H1 (cell line): ENCODE data around the gene VPS18. TPM values are rescaled to one million over a fixed set of nuclear protein-coding genes. Genes with fewer than 3 reads are reported as not detected.

ENCODE experiments used
- CTBP2 ChIP-seq: IDR thresholded peaks from 2 replicates; pipeline ENCODE4 v1.7.0; 2011; ENCODE audit warnings: borderline replicate concordance, mild to moderate bottlenecking, moderate library complexity, mixed read lengths, low read length; ENCODE audit not compliant: insufficient read depth, insufficient read length
- HDAC2 ChIP-seq, 2 experiments: fragments of 300-600 bp in 1 of 2; sonication (generic) in 1 of 2; IDR thresholded peaks; 2 replicates each; pipeline ENCODE4 v1.6.1; 2011 to 2012; ENCODE audit warnings: low read depth in 2 of 2, low read length in 2 of 2, mild to moderate bottlenecking in 2 of 2, moderate library complexity in 2 of 2, borderline replicate concordance in 1 of 2, inconsistent platforms in 1 of 2
- RBBP5 ChIP-seq: IDR thresholded peaks from 2 replicates; pipeline ENCODE4 v1.7.1; 2012; ENCODE audit warnings: low read depth, mild to moderate bottlenecking, inconsistent platforms, low read length, moderate library complexity, borderline replicate concordance
- RNF2 ChIP-seq: fragments of 200-900, 300-1000 bp; sonication (generic); IDR thresholded peaks from 2 replicates; pipeline ENCODE4 v1.7.1; 2016; ENCODE audit warnings: borderline replicate concordance, low read depth, mild to moderate bottlenecking, antibody characterized with exemption, low read length; ENCODE audit not compliant: poor library complexity, severe bottlenecking; ENCODE audit errors: missing control alignments
- SIN3A ChIP-seq, 2 experiments: IDR thresholded peaks in 1 of 2; conservative IDR thresholded peaks in 1 of 2; 2 replicates each; pipeline ENCODE4 v1.6.1; 2011 to 2012; ENCODE audit warnings: low read length in 2 of 2, improper control_type of control experiment in 1 of 2, low read depth in 1 of 2, mild to moderate bottlenecking in 1 of 2
- SP4 ChIP-seq: IDR thresholded peaks from 2 replicates; pipeline ENCODE4 v1.6.1; 2012; ENCODE audit warnings: low read length, inconsistent platforms
- polyA plus RNA-seq, 7 experiments: library from polyadenylated mRNA; depleted of rRNA in 3 of 7; stranded (reverse) in 5 of 7; unstranded in 2 of 7; fragments of >200 nt in 5 of 7; fragments of 200-250 nt in 2 of 7; gene quantifications; 1 replicate in 5 of 7; 2 replicates in 1 of 7; 4 replicates in 1 of 7; pipeline versions ENCODE4 v1.2.1 to v1.2.3, GENCODE V29; 2011 to 2013; ENCODE audit warnings: missing spikeins in 2 of 7, mixed read lengths in 2 of 7
- total RNA-seq: library from RNA; stranded (reverse); fragmentation: NEBNext Ultra II Directional; extraction: Animal tissue kit (Norgen Biotek cat#: 25700); gene quantifications from 2 replicates; pipeline ENCODE4 v1.2.1, GENCODE V29; 2021
- TF ChIP-seq, protein P1 (sequence below): fragments of 300-600 bp; sonication (generic); IDR thresholded peaks from 2 replicates; pipeline ENCODE4 v1.7.1; 2012; ENCODE audit warnings: low read length, moderate library complexity, mild to moderate bottlenecking, inconsistent platforms; ENCODE audit not compliant: insufficient replicate concordance

VPS18 gene
- total and polyA plus RNA-seq, 2 of the 8 experiments (the other 6 are each of a cell fraction or from before 2014, with no cell fraction given) = 28.9 to 32.7 TPM

GRCh38 chr15:40930430-40931299 is 36.4 kb downstream of the VPS18 start (continued):
- TF ChIP-seq, protein P1, sequence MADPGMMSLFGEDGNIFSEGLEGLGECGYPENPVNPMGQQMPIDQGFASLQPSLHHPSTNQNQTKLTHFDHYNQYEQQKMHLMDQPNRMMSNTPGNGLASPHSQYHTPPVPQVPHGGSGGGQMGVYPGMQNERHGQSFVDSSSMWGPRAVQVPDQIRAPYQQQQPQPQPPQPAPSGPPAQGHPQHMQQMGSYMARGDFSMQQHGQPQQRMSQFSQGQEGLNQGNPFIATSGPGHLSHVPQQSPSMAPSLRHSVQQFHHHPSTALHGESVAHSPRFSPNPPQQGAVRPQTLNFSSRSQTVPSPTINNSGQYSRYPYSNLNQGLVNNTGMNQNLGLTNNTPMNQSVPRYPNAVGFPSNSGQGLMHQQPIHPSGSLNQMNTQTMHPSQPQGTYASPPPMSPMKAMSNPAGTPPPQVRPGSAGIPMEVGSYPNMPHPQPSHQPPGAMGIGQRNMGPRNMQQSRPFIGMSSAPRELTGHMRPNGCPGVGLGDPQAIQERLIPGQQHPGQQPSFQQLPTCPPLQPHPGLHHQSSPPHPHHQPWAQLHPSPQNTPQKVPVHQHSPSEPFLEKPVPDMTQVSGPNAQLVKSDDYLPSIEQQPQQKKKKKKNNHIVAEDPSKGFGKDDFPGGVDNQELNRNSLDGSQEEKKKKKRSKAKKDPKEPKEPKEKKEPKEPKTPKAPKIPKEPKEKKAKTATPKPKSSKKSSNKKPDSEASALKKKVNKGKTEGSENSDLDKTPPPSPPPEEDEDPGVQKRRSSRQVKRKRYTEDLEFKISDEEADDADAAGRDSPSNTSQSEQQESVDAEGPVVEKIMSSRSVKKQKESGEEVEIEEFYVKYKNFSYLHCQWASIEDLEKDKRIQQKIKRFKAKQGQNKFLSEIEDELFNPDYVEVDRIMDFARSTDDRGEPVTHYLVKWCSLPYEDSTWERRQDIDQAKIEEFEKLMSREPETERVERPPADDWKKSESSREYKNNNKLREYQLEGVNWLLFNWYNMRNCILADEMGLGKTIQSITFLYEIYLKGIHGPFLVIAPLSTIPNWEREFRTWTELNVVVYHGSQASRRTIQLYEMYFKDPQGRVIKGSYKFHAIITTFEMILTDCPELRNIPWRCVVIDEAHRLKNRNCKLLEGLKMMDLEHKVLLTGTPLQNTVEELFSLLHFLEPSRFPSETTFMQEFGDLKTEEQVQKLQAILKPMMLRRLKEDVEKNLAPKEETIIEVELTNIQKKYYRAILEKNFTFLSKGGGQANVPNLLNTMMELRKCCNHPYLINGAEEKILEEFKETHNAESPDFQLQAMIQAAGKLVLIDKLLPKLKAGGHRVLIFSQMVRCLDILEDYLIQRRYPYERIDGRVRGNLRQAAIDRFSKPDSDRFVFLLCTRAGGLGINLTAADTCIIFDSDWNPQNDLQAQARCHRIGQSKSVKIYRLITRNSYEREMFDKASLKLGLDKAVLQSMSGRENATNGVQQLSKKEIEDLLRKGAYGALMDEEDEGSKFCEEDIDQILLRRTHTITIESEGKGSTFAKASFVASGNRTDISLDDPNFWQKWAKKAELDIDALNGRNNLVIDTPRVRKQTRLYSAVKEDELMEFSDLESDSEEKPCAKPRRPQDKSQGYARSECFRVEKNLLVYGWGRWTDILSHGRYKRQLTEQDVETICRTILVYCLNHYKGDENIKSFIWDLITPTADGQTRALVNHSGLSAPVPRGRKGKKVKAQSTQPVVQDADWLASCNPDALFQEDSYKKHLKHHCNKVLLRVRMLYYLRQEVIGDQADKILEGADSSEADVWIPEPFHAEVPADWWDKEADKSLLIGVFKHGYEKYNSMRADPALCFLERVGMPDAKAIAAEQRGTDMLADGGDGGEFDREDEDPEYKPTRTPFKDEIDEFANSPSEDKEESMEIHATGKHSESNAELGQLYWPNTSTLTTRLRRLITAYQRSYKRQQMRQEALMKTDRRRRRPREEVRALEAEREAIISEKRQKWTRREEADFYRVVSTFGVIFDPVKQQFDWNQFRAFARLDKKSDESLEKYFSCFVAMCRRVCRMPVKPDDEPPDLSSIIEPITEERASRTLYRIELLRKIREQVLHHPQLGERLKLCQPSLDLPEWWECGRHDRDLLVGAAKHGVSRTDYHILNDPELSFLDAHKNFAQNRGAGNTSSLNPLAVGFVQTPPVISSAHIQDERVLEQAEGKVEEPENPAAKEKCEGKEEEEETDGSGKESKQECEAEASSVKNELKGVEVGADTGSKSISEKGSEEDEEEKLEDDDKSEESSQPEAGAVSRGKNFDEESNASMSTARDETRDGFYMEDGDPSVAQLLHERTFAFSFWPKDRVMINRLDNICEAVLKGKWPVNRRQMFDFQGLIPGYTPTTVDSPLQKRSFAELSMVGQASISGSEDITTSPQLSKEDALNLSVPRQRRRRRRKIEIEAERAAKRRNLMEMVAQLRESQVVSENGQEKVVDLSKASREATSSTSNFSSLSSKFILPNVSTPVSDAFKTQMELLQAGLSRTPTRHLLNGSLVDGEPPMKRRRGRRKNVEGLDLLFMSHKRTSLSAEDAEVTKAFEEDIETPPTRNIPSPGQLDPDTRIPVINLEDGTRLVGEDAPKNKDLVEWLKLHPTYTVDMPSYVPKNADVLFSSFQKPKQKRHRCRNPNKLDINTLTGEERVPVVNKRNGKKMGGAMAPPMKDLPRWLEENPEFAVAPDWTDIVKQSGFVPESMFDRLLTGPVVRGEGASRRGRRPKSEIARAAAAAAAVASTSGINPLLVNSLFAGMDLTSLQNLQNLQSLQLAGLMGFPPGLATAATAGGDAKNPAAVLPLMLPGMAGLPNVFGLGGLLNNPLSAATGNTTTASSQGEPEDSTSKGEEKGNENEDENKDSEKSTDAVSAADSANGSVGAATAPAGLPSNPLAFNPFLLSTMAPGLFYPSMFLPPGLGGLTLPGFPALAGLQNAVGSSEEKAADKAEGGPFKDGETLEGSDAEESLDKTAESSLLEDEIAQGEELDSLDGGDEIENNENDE = no peak
- TF ChIP-seq SIN3A (conservative IDR thresholded peaks at IDR 0.05 in 1 of 2, IDR thresholded peaks at IDR 0.05 in 1 of 2; ENCODE audit: low read depth in 1 of 2, low read length in 2 of 2) = 0 out of 4 replicates have a peak, but pooled peaks of 1 of the 2 experiments have one; percentile 28
- TF ChIP-seq HDAC2 (IDR thresholded peaks at IDR 0.05; ENCODE audit: borderline replicate concordance in 1 of 2, low read depth in 2 of 2, low read length in 2 of 2) = 0 out of 4 replicates have a peak, but pooled peaks of 1 of the 2 experiments have one; percentile 38
- 0 out of 2 replicates have a peak, but pooled peaks have one; percentile 35 for TF ChIP-seq SP4
- no peak for TF ChIP-seq RBBP5
- TF ChIP-seq RNF2 = no peak
- peak; percentile 51 for TF ChIP-seq CTBP2
